ENCODE data around the gene CD81.

Gene CD81

GRCh38 chr11:2408671-2409070, 31.6 kb downstream of the CD81 start:
- no peak for DNase-seq

GRCh38 chr11:2409126-2409525, 32.0 kb downstream of the CD81 start:
- no peak for DNase-seq

- no peak for DNase-seq
Measured at GRCh38 chr11:2409611-2410468, 32.7 kb downstream of the CD81 start.

- DNase-seq, result no peak
Measured at GRCh38 chr11:2410616-2411015, 33.5 kb downstream of the CD81 start.

- no peak for DNase-seq
Measured at GRCh38 chr11:2411446-2412305, 34.6 kb downstream of the CD81 start.

GRCh38 chr11:2412323-2412722, 35.2 kb downstream of the CD81 start:
- DNase-seq, result no peak

GRCh38 chr11:2413742-2414579, 36.9 kb downstream of the CD81 start:
- no peak for DNase-seq

GRCh38 chr11:2414616-2415015, 37.5 kb downstream of the CD81 start:
- no peak for DNase-seq

GRCh38 chr11:2415171-2415570, 38.1 kb downstream of the CD81 start:
- DNase-seq, result no peak

- no peak for DNase-seq
Measured at GRCh38 chr11:2415601-2416380, 38.7 kb downstream of the CD81 start.

- DNase-seq, result no peak
Measured at GRCh38 chr11:2416765-2417164, 39.7 kb downstream of the CD81 start.

- no peak for DNase-seq
Measured at GRCh38 chr11:2417856-2418692, 41.0 kb downstream of the CD81 start.

- no peak for DNase-seq
Measured at GRCh38 chr11:2418693-2419360, 41.7 kb downstream of the CD81 start.

GRCh38 chr11:2419638-2420501, 42.8 kb downstream of the CD81 start:
- peak; percentile 9 for DNase-seq

- no peak for DNase-seq
Measured at GRCh38 chr11:2420502-2421225, 43.6 kb downstream of the CD81 start.

- DNase-seq, result no peak
Measured at GRCh38 chr11:2421226-2421994, 44.3 kb downstream of the CD81 start.

- DNase-seq, result no peak
Measured at GRCh38 chr11:2421996-2422395, 44.9 kb downstream of the CD81 start.
